Activated naive CD4-positive, alpha-beta T cell treated with anti-CD3 and anti-CD28 coated beads, Interleukin-2, amount 50 U/mL, for 24 hours (primary cell): ENCODE results near the gene CFAP54.
A peak's percentile ranks its signal among the peaks of the same experiment; 100 is the strongest.

Experiments used
- H3K27ac Mint-ChIP-seq: one replicate; pipeline ENCODE4 v1.8.0; 2021; ENCODE audit warnings: mild to moderate bottlenecking, mixed read lengths
- H3K27me3 Mint-ChIP-seq: one replicate; pipeline ENCODE4 v1.8.0; 2021; ENCODE audit warnings: mixed read lengths
- H3K36me3 Mint-ChIP-seq: one replicate; pipeline ENCODE4 v1.8.0; 2021; ENCODE audit warnings: mixed read lengths
- H3K4me1 Mint-ChIP-seq: one replicate; pipeline ENCODE4 v1.8.0; 2021; ENCODE audit warnings: mixed read lengths
- H3K4me3 Mint-ChIP-seq: one replicate; pipeline ENCODE4 v1.8.0; 2021; ENCODE audit warnings: mild to moderate bottlenecking, mixed read lengths
- H3K9me3 Mint-ChIP-seq: one replicate; pipeline ENCODE4 v1.8.0; 2021; ENCODE audit warnings: mixed read lengths

Gene CFAP54

GRCh38 chr12:96881608-96882007 lies 392.2 kb downstream of the CFAP54 start:
- Mint-ChIP-seq H3K27ac (no peak overlapping the region), H3K4me3 (no peak overlapping the region), H3K36me3 (no peaks in the 10 kb centered on the region), H3K4me1 (no peaks in the 10 kb centered on the region), H3K9me3 (no peaks in the 10 kb centered on the region), H3K27me3 (no peaks in the 10 kb centered on the region)

- Mint-ChIP-seq H3K27ac (no peak overlapping the region), H3K36me3 (no peaks in the 10 kb centered on the region), H3K27me3 (no peaks in the 10 kb centered on the region), H3K4me1 (no peaks in the 10 kb centered on the region), H3K4me3 (no peak overlapping the region), H3K9me3 (no peaks in the 10 kb centered on the region)
Measured at GRCh38 chr12:96882862-96883261, 393.5 kb downstream of the CFAP54 start.

DNA sequence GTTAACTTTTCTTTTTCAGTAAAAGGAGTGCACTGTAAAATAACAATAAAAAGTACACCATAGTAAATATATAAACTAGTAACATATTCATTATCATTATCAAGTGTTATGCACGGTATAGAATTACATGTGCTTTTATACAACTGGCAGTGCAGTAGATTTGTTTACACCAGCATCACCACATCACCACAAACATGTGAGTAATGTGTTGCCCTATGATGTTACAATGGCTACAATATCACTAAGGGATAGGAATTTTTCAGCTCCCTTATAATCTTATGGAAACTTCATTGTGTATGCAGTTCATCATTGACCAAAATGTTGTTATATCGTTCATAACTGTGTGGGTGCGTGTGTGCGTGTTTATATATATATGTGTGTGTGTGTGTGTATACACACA lies 394.2 kb downstream of the CFAP54 start:
- Mint-ChIP-seq H3K27ac (no peak overlapping the region), H3K27me3 (no peaks in the 10 kb centered on the region), H3K9me3 (no peaks in the 10 kb centered on the region), H3K4me3 (no peak overlapping the region), H3K36me3 (no peaks in the 10 kb centered on the region), H3K4me1 (no peaks in the 10 kb centered on the region)

DNA sequence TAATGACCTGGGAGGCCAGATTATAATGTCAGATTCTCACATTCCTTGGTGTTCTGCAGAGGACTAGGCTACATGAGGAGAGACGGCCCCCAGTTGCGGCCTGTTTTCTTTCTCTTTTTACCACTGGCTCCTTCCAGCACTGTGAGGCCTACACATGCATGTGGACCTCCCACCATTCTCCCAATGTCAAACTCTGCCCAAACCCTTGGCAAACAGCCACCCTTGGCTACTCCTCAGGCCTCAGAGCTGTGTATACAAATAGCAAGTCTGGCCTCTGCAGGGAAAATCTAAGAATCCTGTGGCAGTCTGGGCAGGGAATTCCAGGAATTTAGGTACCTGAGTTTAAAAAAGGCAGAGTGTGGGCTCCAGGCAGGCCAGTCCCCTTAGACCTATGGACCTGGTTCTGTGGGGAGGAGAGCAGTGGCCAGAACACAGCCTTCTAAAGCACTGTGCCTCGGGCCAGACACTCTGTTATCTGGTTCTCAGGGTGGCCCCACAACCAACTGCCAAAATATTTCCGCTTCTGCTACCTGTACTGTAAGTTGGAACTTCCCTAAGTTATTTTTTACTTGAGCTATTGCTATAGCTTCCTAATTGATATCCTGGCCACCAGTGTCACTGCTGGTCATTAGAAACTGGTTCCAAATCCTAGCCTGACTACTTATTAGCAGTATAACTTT lies 397.8 kb downstream of the CFAP54 start:
- Mint-ChIP-seq H3K36me3 (no peaks in the 10 kb centered on the region), H3K4me1 (peaks cover 3% of the 10 kb centered on the region), H3K27me3 (peaks cover 4% of the 10 kb centered on the region), H3K4me3 (no peak overlapping the region), H3K9me3 (no peaks in the 10 kb centered on the region), H3K27ac (no peak overlapping the region)

DNA sequence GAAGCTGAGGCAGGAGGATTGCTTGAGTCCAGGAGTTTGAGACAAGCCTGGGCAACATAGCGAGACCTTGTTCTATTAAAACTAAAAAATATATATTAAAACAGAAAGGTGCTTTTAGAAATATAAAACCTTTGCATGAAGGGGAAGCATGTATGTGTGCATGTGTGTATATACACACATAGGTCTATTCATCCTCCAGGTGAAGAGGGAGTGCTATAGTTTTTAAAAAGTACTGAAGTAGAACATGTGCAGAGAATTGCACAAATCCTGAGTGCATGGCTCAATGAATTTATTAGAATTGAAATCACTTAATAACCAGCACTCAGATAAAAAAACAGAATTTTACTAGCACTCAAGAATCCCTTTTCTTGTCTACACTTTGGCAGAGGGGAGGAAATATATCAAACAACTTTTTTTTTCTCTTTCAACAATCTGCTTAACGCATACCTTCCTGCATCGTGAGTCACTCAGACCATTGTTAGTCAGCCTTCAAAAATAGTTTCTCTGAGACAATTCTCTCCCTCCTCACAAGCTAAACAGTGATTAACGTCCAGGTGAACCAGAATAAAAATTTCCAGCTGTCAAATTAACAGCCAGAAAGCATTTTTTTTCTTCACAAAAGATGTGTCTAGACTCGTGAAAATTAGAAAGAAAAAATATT lies 400.0 kb downstream of the CFAP54 start:
- peaks cover 6% of the 10 kb centered on the region for H3K27me3 Mint-ChIP-seq
- H3K36me3 Mint-ChIP-seq: no peaks in the 10 kb centered on the region
- no peak overlapping the region for H3K4me3 Mint-ChIP-seq
- H3K4me1 Mint-ChIP-seq: peaks cover 3% of the 10 kb centered on the region
- no peak overlapping the region for H3K27ac Mint-ChIP-seq
- H3K9me3 Mint-ChIP-seq: no peaks in the 10 kb centered on the region

- Mint-ChIP-seq H3K27ac (no peak overlapping the region), H3K4me3 (no peak overlapping the region), H3K4me1 (peaks cover 3% of the 10 kb centered on the region), H3K36me3 (no peaks in the 10 kb centered on the region), H3K9me3 (no peaks in the 10 kb centered on the region), H3K27me3 (peaks cover 6% of the 10 kb centered on the region)
Measured at GRCh38 chr12:96890331-96890730, 401.0 kb downstream of the CFAP54 start.

- Mint-ChIP-seq H3K4me3 (no peak overlapping the region), H3K4me1 (peaks cover 3% of the 10 kb centered on the region), H3K27me3 (peaks cover 6% of the 10 kb centered on the region), H3K9me3 (no peaks in the 10 kb centered on the region), H3K27ac (no peak overlapping the region), H3K36me3 (no peaks in the 10 kb centered on the region)
Measured at GRCh38 chr12:96892104-96892503, 402.7 kb downstream of the CFAP54 start.

- H3K27me3 Mint-ChIP-seq: peaks cover 1% of the 10 kb centered on the region
- no peaks in the 10 kb centered on the region for H3K4me1 Mint-ChIP-seq
- H3K27ac Mint-ChIP-seq: no peak overlapping the region
- H3K4me3 Mint-ChIP-seq: no peak overlapping the region
- no peaks in the 10 kb centered on the region for H3K9me3 Mint-ChIP-seq
- H3K36me3 Mint-ChIP-seq: no peaks in the 10 kb centered on the region
Measured at GRCh38 chr12:96897421-96897820, 408.0 kb downstream of the CFAP54 start.

DNA sequence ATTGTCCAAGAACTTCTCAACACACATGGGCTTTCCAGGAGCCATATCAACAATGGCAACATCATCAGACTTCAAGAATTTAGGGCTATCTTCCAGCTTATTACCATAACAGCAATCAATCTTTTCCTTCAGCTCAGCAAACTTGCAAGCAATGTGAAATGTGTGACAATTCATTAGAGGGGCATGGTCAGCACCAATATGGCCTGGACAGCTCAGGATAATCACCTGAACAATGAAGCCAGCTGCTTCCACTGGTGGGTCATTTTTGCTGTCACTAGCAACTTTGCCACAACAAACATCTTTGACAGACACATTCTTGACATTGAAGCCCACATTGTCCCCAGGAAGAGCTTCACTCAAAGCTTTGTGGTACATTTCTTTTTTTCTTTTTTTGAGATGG lies 411.8 kb downstream of the CFAP54 start:
- no peaks in the 10 kb centered on the region for H3K9me3 Mint-ChIP-seq
- H3K36me3 Mint-ChIP-seq: no peaks in the 10 kb centered on the region
- no peak overlapping the region for H3K27ac Mint-ChIP-seq
- peaks cover 3% of the 10 kb centered on the region for H3K27me3 Mint-ChIP-seq
- H3K4me3 Mint-ChIP-seq: no peak overlapping the region
- H3K4me1 Mint-ChIP-seq: peaks cover 3% of the 10 kb centered on the region

GRCh38 chr12:96902076-96902475 lies 412.7 kb downstream of the CFAP54 start:
- no peaks in the 10 kb centered on the region for H3K36me3 Mint-ChIP-seq

DNA sequence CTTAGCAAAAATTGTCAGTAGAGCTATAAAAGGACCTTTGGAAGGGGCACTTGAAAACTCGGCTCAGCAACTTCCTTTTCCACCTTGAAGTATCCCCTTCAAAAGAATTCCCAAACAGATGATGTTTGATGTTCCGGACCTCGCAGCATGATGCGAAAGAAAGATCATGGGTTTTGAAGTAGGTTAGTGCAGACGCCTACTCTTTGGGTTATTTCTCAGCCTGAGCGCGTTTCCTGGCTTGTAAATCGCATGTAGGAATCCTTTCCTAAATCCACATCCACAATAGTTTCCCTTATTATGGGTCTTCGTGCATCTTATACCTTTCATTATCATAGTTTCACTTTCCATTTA lies 417.1 kb downstream of the CFAP54 start:
- H3K9me3 Mint-ChIP-seq: no peaks in the 10 kb centered on the region

More at GRCh38 chr12:96902076-96902475, 412.7 kb downstream of the CFAP54 start:
- peaks cover 3% of the 10 kb centered on the region for H3K27me3 Mint-ChIP-seq
- H3K9me3 Mint-ChIP-seq: no peaks in the 10 kb centered on the region
- H3K4me3 Mint-ChIP-seq: no peak overlapping the region
- H3K4me1 Mint-ChIP-seq: peaks cover 10% of the 10 kb centered on the region
- H3K27ac Mint-ChIP-seq: no peak overlapping the region

DNA sequence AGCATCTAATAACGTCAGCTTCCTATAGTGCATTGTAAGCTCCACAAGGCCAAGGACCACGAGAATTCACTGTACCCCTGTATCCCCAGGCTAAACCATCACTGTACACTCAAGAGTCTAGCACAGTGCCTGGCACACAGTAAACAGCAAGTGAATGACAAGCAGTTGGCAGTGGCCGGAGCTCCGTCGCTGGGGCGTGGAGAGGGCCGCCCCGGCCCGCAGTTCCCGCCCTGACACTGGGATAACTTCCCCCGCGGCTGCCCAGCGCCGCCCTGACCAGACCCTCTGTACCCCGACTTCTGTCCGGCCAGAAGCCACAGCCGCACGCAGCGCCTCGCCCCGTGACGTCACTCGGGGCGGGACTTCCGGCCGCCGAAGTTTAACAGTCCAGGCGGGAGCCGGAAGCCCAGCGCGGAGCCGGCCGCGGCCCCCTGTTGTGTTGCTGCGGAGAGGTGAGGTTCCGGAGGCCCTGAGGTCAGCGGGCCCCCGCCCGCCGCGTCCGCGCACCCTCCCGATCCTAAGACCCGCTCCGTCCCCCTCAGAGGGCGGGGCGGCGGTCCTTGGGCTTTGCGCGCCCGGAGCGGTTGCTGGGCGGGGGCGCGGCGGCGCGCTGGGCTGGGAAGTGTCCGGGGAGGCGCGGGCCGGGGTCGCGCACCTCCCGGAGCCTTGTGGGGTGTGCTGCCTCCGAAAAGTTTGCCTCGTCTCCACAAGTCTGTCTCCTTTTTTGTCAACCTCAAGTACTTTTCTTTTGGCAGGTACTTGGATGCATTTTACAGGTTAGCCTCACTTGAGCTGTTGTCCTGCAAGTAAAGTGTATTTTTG lies 417.7 kb downstream of the CFAP54 start, which contains the start of gene NEDD1:
Gene NEDD1, plus strand, starts transcription at position 409 of the 822 bp plus-strand sequence. CDS start 2,503 bp downstream, outside the sequence.
- Mint-ChIP-seq H3K27ac (peak within 1 kb of the TSS; percentile 96), H3K4me1 (peaks cover 51% of the 10 kb centered on the region), H3K4me3 (peak within 1 kb of the TSS; percentile 97), H3K27me3 (peaks cover 3% of the 10 kb centered on the region), H3K9me3 (no peaks in the 10 kb centered on the region), H3K36me3 (no peaks in the 10 kb centered on the region)

More for the DNA sequence above, 417.1 kb downstream of the CFAP54 start:
- peak overlapping the region; percentile 97 for H3K4me3 Mint-ChIP-seq
- H3K27ac Mint-ChIP-seq: peak overlapping the region; percentile 96
- H3K36me3 Mint-ChIP-seq: no peaks in the 10 kb centered on the region
- peaks cover 47% of the 10 kb centered on the region for H3K4me1 Mint-ChIP-seq
- peaks cover 3% of the 10 kb centered on the region for H3K27me3 Mint-ChIP-seq

- H3K36me3 Mint-ChIP-seq: peaks cover 2% of the 10 kb centered on the region
- H3K4me3 Mint-ChIP-seq: peak overlapping the region; percentile 97
- peak overlapping the region; percentile 95 for H3K27ac Mint-ChIP-seq
- H3K27me3 Mint-ChIP-seq: peaks cover 3% of the 10 kb centered on the region
- H3K4me1 Mint-ChIP-seq: peaks cover 55% of the 10 kb centered on the region
- no peaks in the 10 kb centered on the region for H3K9me3 Mint-ChIP-seq
Measured at GRCh38 chr12:96907671-96908422, 418.5 kb downstream of the CFAP54 start.

GRCh38 chr12:96908423-96908675 lies 419.0 kb downstream of the CFAP54 start:
- Mint-ChIP-seq H3K36me3 (peaks cover 3% of the 10 kb centered on the region), H3K27me3 (peaks cover 3% of the 10 kb centered on the region), H3K9me3 (no peaks in the 10 kb centered on the region), H3K4me3 (peak overlapping the region; percentile 97), H3K27ac (peak overlapping the region; percentile 95), H3K4me1 (peaks cover 60% of the 10 kb centered on the region)

DNA sequence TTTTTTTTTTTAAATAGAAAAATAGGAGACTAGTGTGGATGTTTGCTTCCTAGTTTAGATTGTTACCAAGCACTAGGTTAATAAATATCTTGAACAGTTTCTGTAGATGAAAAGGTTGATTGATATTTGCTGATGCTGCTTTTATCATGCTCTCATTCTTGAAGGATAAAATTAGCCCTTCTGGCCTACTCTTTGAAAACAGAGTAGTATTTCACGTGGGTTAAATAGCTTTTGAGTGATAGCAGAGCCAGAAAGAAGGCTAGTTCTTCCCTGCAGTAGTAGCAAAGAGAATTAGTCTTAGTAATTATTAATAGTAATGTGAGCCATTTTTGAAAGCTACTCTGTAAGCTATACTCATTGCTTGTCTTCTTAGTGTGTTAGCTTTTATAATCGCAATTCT lies 422.9 kb downstream of the CFAP54 start:
- Mint-ChIP-seq H3K36me3 (peaks cover 9% of the 10 kb centered on the region), H3K4me3 (no peak overlapping the region), H3K4me1 (peaks cover 75% of the 10 kb centered on the region), H3K27ac (no peak overlapping the region), H3K27me3 (no peaks in the 10 kb centered on the region), H3K9me3 (peaks cover 7% of the 10 kb centered on the region)
